ENCODE data around the gene PPP1R3G.

Gene PPP1R3G

GRCh38 chr6:5105146-5105545 is 20.0 kb downstream of the PPP1R3G start:
- Histone ChIP-seq H3K27me3 (ENCODE audit: control insufficient read depth, insufficient read depth, low read length) (no peaks in the 10 kb centered on the region), H3K9me3 (ENCODE audit: control insufficient read depth, insufficient read depth, low read length) (no peaks in the 10 kb centered on the region), H3K4me3 (ENCODE audit: low read depth, low read length) (no peak overlapping the region), H3K36me3 (ENCODE audit: control insufficient read depth, insufficient read depth, low read length) (no peaks in the 10 kb centered on the region), H3K4me1 (ENCODE audit: control insufficient read depth, insufficient read depth, low read length) (peaks cover 5% of the 10 kb centered on the region; the same call in 1 of the 2 replicates), H3K27ac (ENCODE audit: low read depth, low read length) (no peak overlapping the region), H3K9ac (ENCODE audit: low read depth, low read length) (no peak overlapping the region)

DNA sequence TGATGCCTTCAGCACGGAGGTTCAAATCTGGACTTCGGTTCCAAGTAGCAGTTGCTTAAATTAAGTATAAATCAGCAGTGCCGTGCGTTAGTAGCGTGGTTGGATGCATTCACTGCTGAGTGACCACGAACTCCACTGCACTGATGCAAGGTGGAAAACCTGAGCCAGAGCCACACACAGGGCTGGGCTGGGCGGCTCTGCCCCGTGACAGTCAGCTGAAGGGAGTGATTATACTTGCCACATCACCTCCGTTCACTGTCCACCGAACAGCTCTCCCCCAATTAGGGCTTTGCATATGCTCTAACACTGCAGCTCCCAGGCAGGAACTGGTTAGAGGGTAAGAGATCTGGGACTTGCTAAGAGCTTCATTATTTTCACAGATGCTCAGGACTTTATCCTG is 22.2 kb downstream of the PPP1R3G start:
- Histone ChIP-seq H3K27ac (ENCODE audit: low read depth, low read length) (no peak overlapping the region), H3K9me3 (ENCODE audit: control insufficient read depth, insufficient read depth, low read length) (no peaks in the 10 kb centered on the region), H3K36me3 (ENCODE audit: control insufficient read depth, insufficient read depth, low read length) (no peaks in the 10 kb centered on the region), H3K4me1 (ENCODE audit: control insufficient read depth, insufficient read depth, low read length) (peaks cover 5% of the 10 kb centered on the region; the same call in 1 of the 2 replicates), H3K27me3 (ENCODE audit: control insufficient read depth, insufficient read depth, low read length) (no peaks in the 10 kb centered on the region), H3K9ac (ENCODE audit: low read depth, low read length) (no peak overlapping the region), H3K4me3 (ENCODE audit: low read depth, low read length) (no peak overlapping the region)

DNA sequence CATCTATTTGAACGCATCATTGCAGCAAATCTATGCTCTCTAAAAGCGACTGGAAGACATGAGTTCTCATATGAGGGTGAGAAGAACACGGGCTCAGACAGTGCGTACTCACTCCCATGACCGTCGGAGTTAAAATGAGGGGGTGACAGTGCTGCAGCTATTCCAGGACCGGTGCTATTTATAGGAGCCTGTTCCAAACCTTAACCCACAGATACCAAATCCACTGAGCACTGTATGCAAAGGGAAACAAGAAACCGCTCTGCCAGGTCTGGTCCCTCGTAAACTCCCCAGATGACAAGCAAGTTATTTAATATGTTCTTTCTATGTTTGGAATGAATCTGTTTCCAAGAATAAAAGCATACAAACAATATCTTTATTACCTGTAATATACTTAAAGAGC is 22.9 kb downstream of the PPP1R3G start:
- Histone ChIP-seq H3K4me1 (ENCODE audit: control insufficient read depth, insufficient read depth, low read length) (peaks cover 5% of the 10 kb centered on the region; the same call in 1 of the 2 replicates), H3K27ac (ENCODE audit: low read depth, low read length) (no peak overlapping the region), H3K27me3 (ENCODE audit: control insufficient read depth, insufficient read depth, low read length) (no peaks in the 10 kb centered on the region), H3K4me3 (ENCODE audit: low read depth, low read length) (no peak overlapping the region), H3K9ac (ENCODE audit: low read depth, low read length) (no peak overlapping the region), H3K36me3 (ENCODE audit: control insufficient read depth, insufficient read depth, low read length) (no peaks in the 10 kb centered on the region), H3K9me3 (ENCODE audit: control insufficient read depth, insufficient read depth, low read length) (no peaks in the 10 kb centered on the region)

DNA sequence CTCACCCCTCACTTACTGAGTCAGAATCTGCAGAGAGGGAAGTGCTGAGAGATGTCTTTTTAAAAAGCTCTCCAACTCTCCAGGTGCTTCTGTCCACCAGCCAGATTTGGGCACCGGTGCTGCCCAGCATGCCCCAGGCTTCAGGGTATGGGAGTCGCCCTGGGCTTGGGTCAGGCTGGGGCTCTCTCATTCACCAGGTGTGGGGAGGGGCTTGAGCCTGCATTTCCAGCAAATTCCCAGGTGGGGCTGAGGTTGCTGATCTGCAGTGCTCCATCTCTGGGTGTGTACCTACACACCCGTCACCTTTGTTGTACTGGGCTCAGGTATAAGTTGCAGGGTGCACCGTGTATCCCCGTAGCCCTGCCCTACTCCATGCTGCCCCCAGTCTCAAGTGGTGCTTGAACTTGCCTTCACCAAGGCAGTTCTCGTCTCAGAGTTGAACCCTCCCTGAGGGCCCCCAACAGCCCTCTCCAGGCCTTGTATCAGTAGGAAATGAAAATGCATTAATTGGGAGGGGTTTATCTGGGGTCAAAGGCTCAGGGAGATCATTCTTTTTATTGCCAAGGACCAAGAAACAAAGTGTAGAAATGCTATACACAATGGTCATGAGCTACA is 23.5 kb downstream of the PPP1R3G start:
- Histone ChIP-seq H3K27ac (ENCODE audit: low read depth, low read length) (no peak overlapping the region), H3K27me3 (ENCODE audit: control insufficient read depth, insufficient read depth, low read length) (no peaks in the 10 kb centered on the region), H3K4me3 (ENCODE audit: low read depth, low read length) (no peak overlapping the region), H3K9ac (ENCODE audit: low read depth, low read length) (no peak overlapping the region), H3K9me3 (ENCODE audit: control insufficient read depth, insufficient read depth, low read length) (no peaks in the 10 kb centered on the region), H3K36me3 (ENCODE audit: control insufficient read depth, insufficient read depth, low read length) (no peaks in the 10 kb centered on the region), H3K4me1 (ENCODE audit: control insufficient read depth, insufficient read depth, low read length) (peaks cover 5% of the 10 kb centered on the region; the same call in 1 of the 2 replicates)

DNA sequence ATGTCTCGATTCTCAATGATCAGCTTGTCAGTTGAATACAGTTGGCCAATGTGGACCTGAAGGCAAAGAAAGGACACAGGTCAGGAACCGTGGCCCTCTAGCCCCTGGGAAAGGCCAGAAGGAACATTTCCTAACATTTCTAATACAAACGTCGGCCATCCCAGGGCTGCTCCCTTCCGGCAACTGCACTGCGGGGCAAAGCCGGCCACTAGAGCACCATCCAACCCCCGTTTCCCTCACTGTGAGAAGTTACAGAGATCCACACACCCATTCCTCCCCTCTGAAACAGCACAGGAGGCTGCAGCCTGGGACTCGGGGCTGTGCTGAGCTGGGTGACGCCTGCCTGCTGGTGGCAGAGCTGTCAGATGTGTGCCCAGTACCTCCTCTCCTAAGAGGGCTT is 24.3 kb downstream of the PPP1R3G start:
- no peak overlapping the region for H3K9ac ChIP-seq (ENCODE audit: low read depth, low read length)
- H3K27ac ChIP-seq (ENCODE audit: low read depth, low read length): no peak overlapping the region
- no peaks in the 10 kb centered on the region for H3K36me3 ChIP-seq (ENCODE audit: control insufficient read depth, insufficient read depth, low read length)
- no peaks in the 10 kb centered on the region for H3K27me3 ChIP-seq (ENCODE audit: control insufficient read depth, insufficient read depth, low read length)
- H3K4me1 ChIP-seq (ENCODE audit: control insufficient read depth, insufficient read depth, low read length): peaks cover 5% of the 10 kb centered on the region; the same call in 1 of the 2 replicates
- H3K4me3 ChIP-seq (ENCODE audit: low read depth, low read length): no peak overlapping the region
- H3K9me3 ChIP-seq (ENCODE audit: control insufficient read depth, insufficient read depth, low read length): no peaks in the 10 kb centered on the region

GRCh38 chr6:5110246-5110645 is 25.1 kb downstream of the PPP1R3G start:
- Histone ChIP-seq H3K9ac (ENCODE audit: low read depth, low read length) (no peak overlapping the region), H3K4me3 (ENCODE audit: low read depth, low read length) (no peak overlapping the region), H3K36me3 (ENCODE audit: control insufficient read depth, insufficient read depth, low read length) (no peaks in the 10 kb centered on the region), H3K27me3 (ENCODE audit: control insufficient read depth, insufficient read depth, low read length) (no peaks in the 10 kb centered on the region), H3K9me3 (ENCODE audit: control insufficient read depth, insufficient read depth, low read length) (no peaks in the 10 kb centered on the region), H3K27ac (ENCODE audit: low read depth, low read length) (no peak overlapping the region), H3K4me1 (ENCODE audit: control insufficient read depth, insufficient read depth, low read length) (peaks cover 5% of the 10 kb centered on the region; the same call in 1 of the 2 replicates)

DNA sequence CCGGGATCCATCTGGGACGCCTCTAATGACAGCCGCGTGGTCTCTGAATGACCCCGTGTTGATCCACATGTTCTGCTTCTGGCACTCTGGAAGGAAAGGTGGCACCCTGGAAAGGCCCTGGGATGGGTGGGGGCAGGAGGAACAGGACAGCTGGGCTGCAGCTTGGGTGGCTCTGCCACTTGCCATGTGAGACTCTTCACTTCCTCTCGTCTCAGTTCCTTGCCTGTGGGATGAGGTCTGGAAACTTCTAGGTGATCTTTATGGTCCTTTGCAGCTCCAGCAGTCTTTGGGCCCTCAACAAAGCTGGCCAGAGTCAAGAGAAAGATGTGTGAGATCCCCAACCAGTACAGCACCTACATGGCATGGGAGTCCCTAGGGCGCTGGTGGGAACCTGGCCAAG is 26.5 kb downstream of the PPP1R3G start:
- Histone ChIP-seq H3K36me3 (ENCODE audit: control insufficient read depth, insufficient read depth, low read length) (no peaks in the 10 kb centered on the region), H3K9me3 (ENCODE audit: control insufficient read depth, insufficient read depth, low read length) (no peaks in the 10 kb centered on the region), H3K27ac (ENCODE audit: low read depth, low read length) (no peak overlapping the region), H3K9ac (ENCODE audit: low read depth, low read length) (no peak overlapping the region), H3K4me1 (ENCODE audit: control insufficient read depth, insufficient read depth, low read length) (no peaks in the 10 kb centered on the region), H3K4me3 (ENCODE audit: low read depth, low read length) (no peak overlapping the region), H3K27me3 (ENCODE audit: control insufficient read depth, insufficient read depth, low read length) (no peaks in the 10 kb centered on the region)

DNA sequence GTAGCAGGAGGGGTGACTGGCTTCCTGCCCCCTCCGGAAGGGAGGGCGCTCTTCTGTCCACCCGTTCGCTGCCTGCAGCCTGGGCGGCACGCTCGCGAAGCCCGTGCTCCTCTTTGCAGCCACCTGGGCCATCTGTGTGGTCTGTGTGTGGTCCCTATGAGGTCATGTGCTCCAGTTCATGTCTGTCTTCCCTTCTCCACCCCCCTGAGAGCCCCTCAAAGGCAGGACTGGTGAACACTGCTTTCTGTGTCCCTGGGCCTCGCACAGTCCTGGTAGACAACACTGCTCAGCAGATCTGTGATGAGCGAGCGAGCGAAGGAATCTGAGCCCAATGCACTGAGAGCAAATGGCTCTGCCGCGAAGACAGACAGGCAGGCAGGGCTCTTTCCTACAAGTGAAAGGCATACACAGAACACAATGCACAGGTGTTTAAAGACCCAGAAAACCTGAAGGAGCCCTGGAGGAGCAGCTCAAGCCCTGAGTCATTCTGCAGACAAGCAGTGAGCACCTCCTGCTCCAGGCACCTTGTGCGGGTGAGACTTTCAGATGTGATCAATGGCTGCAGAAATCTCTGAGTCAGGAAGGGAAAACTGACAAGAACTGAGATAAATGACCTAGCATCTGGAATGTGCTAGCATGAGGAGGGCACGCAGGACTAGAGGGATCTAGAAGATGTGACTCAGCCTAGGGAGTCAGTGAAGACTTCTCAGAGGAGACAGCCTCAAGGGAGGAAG is 27.1 kb downstream of the PPP1R3G start:
- H3K36me3 ChIP-seq (ENCODE audit: control insufficient read depth, insufficient read depth, low read length): no peaks in the 10 kb centered on the region
- H3K9ac ChIP-seq (ENCODE audit: low read depth, low read length): no peak overlapping the region
- H3K27me3 ChIP-seq (ENCODE audit: control insufficient read depth, insufficient read depth, low read length): no peaks in the 10 kb centered on the region
- H3K9me3 ChIP-seq (ENCODE audit: control insufficient read depth, insufficient read depth, low read length): no peaks in the 10 kb centered on the region
- H3K27ac ChIP-seq (ENCODE audit: low read depth, low read length): no peak overlapping the region
- H3K4me1 ChIP-seq (ENCODE audit: control insufficient read depth, insufficient read depth, low read length): no peaks in the 10 kb centered on the region
- H3K4me3 ChIP-seq (ENCODE audit: low read depth, low read length): no peak overlapping the region

DNA sequence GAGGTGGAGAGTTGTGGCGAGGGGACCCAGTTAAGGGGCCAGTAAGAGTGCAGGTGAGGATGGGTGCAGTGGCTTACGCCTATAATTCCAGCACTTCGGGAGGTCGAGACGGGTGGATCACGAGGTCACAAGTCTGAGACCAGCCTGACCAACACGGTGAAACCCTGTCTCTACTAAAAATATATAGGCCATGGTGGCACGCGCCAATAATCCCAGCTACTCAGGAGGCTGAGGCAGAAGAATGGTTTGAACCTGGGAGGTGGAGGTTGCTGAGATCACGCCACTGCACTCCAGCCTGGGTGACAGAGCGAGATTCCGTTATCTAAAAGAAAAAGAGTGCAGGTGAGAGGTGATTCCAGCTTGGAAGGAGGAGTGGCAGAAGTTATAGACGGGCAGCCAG is 28.0 kb downstream of the PPP1R3G start:
- Histone ChIP-seq H3K4me3 (ENCODE audit: low read depth, low read length) (no peak overlapping the region), H3K9me3 (ENCODE audit: control insufficient read depth, insufficient read depth, low read length) (no peaks in the 10 kb centered on the region), H3K36me3 (ENCODE audit: control insufficient read depth, insufficient read depth, low read length) (no peaks in the 10 kb centered on the region), H3K27me3 (ENCODE audit: control insufficient read depth, insufficient read depth, low read length) (no peaks in the 10 kb centered on the region), H3K27ac (ENCODE audit: low read depth, low read length) (no peak overlapping the region), H3K4me1 (ENCODE audit: control insufficient read depth, insufficient read depth, low read length) (no peaks in the 10 kb centered on the region), H3K9ac (ENCODE audit: low read depth, low read length) (no peak overlapping the region)

DNA sequence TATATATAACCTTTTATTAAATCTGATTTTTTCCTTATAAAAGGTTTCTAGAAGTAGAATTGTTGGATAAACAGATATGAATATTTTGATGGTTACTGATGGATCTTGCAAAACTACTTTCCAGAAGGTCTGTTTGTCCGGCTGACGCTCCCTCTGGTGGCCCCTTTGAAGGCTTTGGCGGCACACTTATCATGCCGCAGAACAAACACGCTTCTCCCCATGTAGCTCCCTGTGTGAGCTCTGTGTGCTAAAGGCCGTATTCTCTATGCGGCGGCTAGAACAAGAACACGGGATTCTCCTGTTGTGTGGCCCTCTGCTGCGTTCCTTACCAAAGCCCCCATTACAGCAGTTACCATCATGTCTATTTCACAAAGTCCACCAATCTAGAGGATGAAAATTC is 30.0 kb downstream of the PPP1R3G start:
- Histone ChIP-seq H3K27me3 (ENCODE audit: control insufficient read depth, insufficient read depth, low read length) (no peaks in the 10 kb centered on the region), H3K27ac (ENCODE audit: low read depth, low read length) (no peak overlapping the region), H3K36me3 (ENCODE audit: control insufficient read depth, insufficient read depth, low read length) (no peaks in the 10 kb centered on the region), H3K4me3 (ENCODE audit: low read depth, low read length) (no peak overlapping the region), H3K9ac (ENCODE audit: low read depth, low read length) (no peak overlapping the region), H3K9me3 (ENCODE audit: control insufficient read depth, insufficient read depth, low read length) (no peaks in the 10 kb centered on the region), H3K4me1 (ENCODE audit: control insufficient read depth, insufficient read depth, low read length) (no peaks in the 10 kb centered on the region)

- Histone ChIP-seq H3K9ac (ENCODE audit: low read depth, low read length) (no peak overlapping the region), H3K27ac (ENCODE audit: low read depth, low read length) (no peak overlapping the region), H3K4me3 (ENCODE audit: low read depth, low read length) (no peak overlapping the region)
Measured at GRCh38 chr6:5116243-5116991, 31.3 kb downstream of the PPP1R3G start.

More at GRCh38 chr6:5116243-5116991, 31.3 kb downstream of the PPP1R3G start:
- Histone ChIP-seq H3K9me3 (ENCODE audit: control insufficient read depth, insufficient read depth, low read length) (no peaks in the 10 kb centered on the region), H3K4me1 (ENCODE audit: control insufficient read depth, insufficient read depth, low read length) (no peaks in the 10 kb centered on the region), H3K27me3 (ENCODE audit: control insufficient read depth, insufficient read depth, low read length) (no peaks in the 10 kb centered on the region), H3K36me3 (ENCODE audit: control insufficient read depth, insufficient read depth, low read length) (no peaks in the 10 kb centered on the region)
